Osteocyte (in vitro differentiated cells): Measurements from ENCODE around the gene CCDC177. TPM values are rescaled to one million over a fixed set of nuclear protein-coding genes. Genes with fewer than 3 reads are reported as not detected.

Source experiments
- DNase-seq: peaks from one replicate; pipeline ENCODE4 v3.0.0; 2021; ENCODE audit warnings: mixed read lengths; ENCODE audit not compliant: unreplicated experiment; ENCODE audit errors: extremely low spot score
- H3K27ac Mint-ChIP-seq: one replicate; pipeline ENCODE4 v1.8.0; 2021; ENCODE audit warnings: mild to moderate bottlenecking, mixed read lengths; ENCODE audit not compliant: unreplicated experiment
- H3K27me3 Mint-ChIP-seq: one replicate; pipeline ENCODE4 v1.8.0; 2021; ENCODE audit warnings: mixed read lengths; ENCODE audit not compliant: unreplicated experiment
- H3K36me3 Mint-ChIP-seq: one replicate; pipeline ENCODE4 v1.8.0; 2021; ENCODE audit warnings: mixed read lengths; ENCODE audit not compliant: unreplicated experiment
- H3K4me1 Mint-ChIP-seq: one replicate; pipeline ENCODE4 v1.8.0; 2021; ENCODE audit warnings: mixed read lengths; ENCODE audit not compliant: unreplicated experiment
- H3K4me3 Mint-ChIP-seq: one replicate; pipeline ENCODE4 v1.8.0; 2021; ENCODE audit warnings: mild to moderate bottlenecking, moderate library complexity, mixed read lengths; ENCODE audit not compliant: unreplicated experiment
- H3K9me3 Mint-ChIP-seq: one replicate; pipeline ENCODE4 v1.8.0; 2021; ENCODE audit warnings: mixed read lengths; ENCODE audit not compliant: unreplicated experiment
- CTCF ChIP-seq: fragments of 200-600 bp; sonication (generic); IDR thresholded peaks from 2 replicates; pipeline ENCODE4 v1.5.0; 2021; ENCODE audit warnings: antibody characterized with exemption, mild to moderate bottlenecking, moderate library complexity
- total RNA-seq: library from RNA; stranded (reverse); gene quantifications from 2 replicates; pipeline ENCODE4 v1.2.1, GENCODE V29; 2021

The CCDC177 gene
- total RNA-seq, 1 donor from 2014 or later = not detected

GRCh38 chr14:69613312-69614073 lies 38.8 kb upstream of the CCDC177 start:
- no peaks in the 10 kb centered on the region for H3K9me3 Mint-ChIP-seq
- no peak for TF ChIP-seq CTCF
- H3K27me3 Mint-ChIP-seq = no peaks in the 10 kb centered on the region

GRCh38 chr14:69612783-69613130 lies 38.1 kb upstream of the CCDC177 start:
- H3K9me3 Mint-ChIP-seq = no peaks in the 10 kb centered on the region
- peak; percentile 25 for TF ChIP-seq CTCF
- H3K27me3 Mint-ChIP-seq = no peaks in the 10 kb centered on the region
- H3K4me1 Mint-ChIP-seq = peaks cover 64% of the 10 kb centered on the region
- H3K27ac Mint-ChIP-seq = peak overlapping the region; percentile 92
- H3K36me3 Mint-ChIP-seq = peaks cover 6% of the 10 kb centered on the region
- no peak for DNase-seq
- peak overlapping the region; percentile 88 for H3K4me3 Mint-ChIP-seq

More at GRCh38 chr14:69613312-69614073, 38.8 kb upstream of the CCDC177 start:
- Mint-ChIP-seq H3K36me3 (peaks cover 6% of the 10 kb centered on the region), H3K4me3 (peak overlapping the region; percentile 88), H3K4me1 (peaks cover 68% of the 10 kb centered on the region), H3K27ac (peak overlapping the region; percentile 92)
- no peak for DNase-seq

- H3K27ac Mint-ChIP-seq = peak overlapping the region; percentile 92
- peaks cover 59% of the 10 kb centered on the region for H3K4me1 Mint-ChIP-seq
- H3K36me3 Mint-ChIP-seq = peaks cover 6% of the 10 kb centered on the region
- TF ChIP-seq CTCF = no peak
- peak overlapping the region; percentile 88 for H3K4me3 Mint-ChIP-seq
- H3K9me3 Mint-ChIP-seq = no peaks in the 10 kb centered on the region
- no peaks in the 10 kb centered on the region for H3K27me3 Mint-ChIP-seq
- DNase-seq = no peak
These were observed 37.5 kb upstream of the CCDC177 start for GRCh38 chr14:69612014-69612782.

- no peak for TF ChIP-seq CTCF
- H3K27me3 Mint-ChIP-seq = no peaks in the 10 kb centered on the region
- peaks cover 51% of the 10 kb centered on the region for H3K4me1 Mint-ChIP-seq
- peak within 1 kb of the TSS; percentile 88 for H3K4me3 Mint-ChIP-seq
- peak; percentile 95 for DNase-seq
- H3K27ac Mint-ChIP-seq = peak within 1 kb of the TSS; percentile 92
- peaks cover 6% of the 10 kb centered on the region for H3K36me3 Mint-ChIP-seq
- H3K9me3 Mint-ChIP-seq = no peaks in the 10 kb centered on the region
These were observed 36.7 kb upstream of the CCDC177 start, which contains the start of gene SUSD6 for GRCh38 chr14:69611172-69612013. Gene SUSD6 (plus strand): TSS chr14:69611596. CDS start chr14:69658593, 46,997 bp downstream.
